T-helper 1 cell (primary cell): ENCODE measurements around the gene CENPT.
A peak's percentile ranks its signal among the peaks of the same experiment; 100 is the strongest.
"Not testable (repeated sequence)": the region's sequence is repeated elsewhere in the genome, so short reads cannot be mapped to it uniquely, and the experiment has no call there.

Experiments
- DNase-seq, 5 donors: peaks; one replicate each; pipeline ENCODE4 v3.0.0-alpha.2; 2012 to 2020

The CENPT gene

GRCh38 chr16:67873435-67874370, 26.2 kb upstream of the CENPT start:
- DNase-seq = no peak

DNA sequence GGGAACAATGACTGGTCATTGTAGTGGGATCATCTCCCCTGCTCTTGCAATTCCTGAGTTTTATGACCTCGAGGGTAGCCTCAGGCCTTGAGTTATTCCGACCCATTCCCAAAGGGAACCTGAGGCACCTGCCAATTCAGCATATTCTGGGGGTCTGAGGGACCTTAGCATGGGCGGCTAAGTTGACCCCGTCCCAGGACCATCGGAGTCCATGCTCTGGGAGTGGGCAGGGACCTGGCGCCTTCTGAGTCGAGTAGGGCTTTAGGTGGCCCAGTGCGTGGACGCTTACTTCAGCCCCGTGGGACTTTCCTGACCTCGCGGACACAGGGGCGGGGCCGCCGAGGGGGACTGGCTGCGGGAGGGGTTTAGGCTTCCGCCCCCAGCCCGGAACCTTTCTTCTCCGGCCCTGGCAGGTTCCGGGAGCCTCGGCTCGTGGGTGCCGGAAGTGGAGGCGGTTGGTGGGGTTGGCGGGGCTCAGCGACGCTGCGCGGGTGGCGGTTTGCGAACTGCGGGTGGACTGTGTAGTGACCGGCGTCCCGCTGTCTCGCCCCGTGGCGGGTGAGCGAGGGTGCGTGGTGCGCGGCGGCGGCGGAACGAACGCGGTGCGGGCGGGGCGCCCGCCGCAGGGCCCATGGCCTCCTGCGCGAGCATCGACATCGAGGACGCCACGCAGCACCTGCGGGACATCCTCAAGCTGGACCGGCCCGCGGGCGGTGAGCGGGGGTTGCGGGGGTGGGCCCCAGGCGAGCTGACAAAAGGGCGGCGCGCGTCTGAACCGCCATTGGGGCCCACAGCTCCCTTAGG, 25.3 kb upstream of the CENPT start, which contains the start of gene EDC4:
Gene EDC4 (plus strand): TSS at position 422 of the 804 bp plus-strand sequence. CDS start 210 bp downstream, at position 632.
- DNase-seq = peak; percentile 74 to 85 (median 78)

- no peak for DNase-seq
These were observed 24.7 kb upstream of the CENPT start for GRCh38 chr16:67872131-67872630.

DNA sequence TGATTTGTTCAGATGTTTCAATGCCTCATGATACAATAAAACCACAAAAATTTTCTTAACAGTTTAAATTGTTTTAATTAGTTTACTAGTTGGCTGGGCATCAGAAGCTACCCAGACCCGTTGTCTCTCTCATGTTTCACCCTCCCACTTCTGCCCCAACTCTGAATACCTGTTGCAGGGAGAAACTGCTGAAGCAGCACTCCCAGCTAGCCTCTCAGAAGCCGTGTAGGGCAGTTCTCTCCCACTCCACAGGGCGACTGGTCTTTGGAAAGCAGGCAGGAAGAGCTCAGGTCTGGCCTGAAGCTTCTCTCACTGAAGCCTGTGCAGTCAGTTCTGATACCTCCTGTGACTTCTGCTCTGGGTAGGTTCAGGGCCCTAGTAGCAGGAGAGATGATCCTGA, 23.8 kb upstream of the CENPT start:
- no peak for DNase-seq

DNA sequence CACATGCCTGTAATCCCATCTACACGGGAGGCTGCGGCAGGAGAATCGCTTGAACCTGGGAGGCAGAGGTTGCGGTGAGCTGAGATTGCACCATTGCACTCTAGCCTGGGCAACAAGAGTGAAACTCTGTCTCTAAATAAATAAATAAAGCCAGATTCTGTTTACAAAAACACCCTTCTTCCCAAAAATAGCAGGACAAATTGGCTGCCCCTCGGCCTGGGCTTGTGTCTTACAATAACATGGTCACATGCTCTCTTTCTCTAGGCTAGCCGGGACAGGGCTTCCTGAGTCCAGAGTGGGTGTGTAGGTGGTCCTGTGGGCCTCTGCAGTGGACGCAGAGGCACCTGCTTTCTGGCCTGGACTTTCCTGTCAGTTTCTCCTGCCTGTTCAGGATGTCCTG, 22.2 kb upstream of the CENPT start:
- no peak for DNase-seq

- DNase-seq = no peak
These were observed 20.8 kb upstream of the CENPT start for GRCh38 chr16:67868290-67868689.

DNA sequence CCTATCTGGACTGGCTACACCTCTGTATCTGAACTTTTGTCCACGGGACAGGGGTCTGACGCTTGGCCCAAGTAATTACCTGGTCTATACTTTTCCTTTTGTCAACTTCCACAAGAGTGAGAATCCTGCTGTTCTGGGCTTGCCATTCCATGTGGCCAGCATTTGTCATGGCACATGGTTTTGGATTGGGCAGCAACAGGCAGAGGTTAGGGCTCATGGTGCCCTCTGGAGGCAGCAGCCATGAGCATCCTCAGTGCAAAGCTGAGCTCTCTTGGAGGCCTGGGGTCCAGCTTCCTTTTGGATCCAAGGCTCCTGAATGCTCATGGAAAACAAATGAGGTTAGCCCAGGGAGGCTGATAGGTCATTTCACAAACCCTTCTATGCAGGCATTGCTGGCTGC, 17.8 kb upstream of the CENPT start:
- peak in 1 of 5 donors; percentile 24 for DNase-seq

- no peak for DNase-seq
These were observed 17.1 kb upstream of the CENPT start for GRCh38 chr16:67864594-67864993.

- DNase-seq = not testable (repeated sequence)
These were observed 16.6 kb upstream of the CENPT start for GRCh38 chr16:67864044-67864443.

DNA sequence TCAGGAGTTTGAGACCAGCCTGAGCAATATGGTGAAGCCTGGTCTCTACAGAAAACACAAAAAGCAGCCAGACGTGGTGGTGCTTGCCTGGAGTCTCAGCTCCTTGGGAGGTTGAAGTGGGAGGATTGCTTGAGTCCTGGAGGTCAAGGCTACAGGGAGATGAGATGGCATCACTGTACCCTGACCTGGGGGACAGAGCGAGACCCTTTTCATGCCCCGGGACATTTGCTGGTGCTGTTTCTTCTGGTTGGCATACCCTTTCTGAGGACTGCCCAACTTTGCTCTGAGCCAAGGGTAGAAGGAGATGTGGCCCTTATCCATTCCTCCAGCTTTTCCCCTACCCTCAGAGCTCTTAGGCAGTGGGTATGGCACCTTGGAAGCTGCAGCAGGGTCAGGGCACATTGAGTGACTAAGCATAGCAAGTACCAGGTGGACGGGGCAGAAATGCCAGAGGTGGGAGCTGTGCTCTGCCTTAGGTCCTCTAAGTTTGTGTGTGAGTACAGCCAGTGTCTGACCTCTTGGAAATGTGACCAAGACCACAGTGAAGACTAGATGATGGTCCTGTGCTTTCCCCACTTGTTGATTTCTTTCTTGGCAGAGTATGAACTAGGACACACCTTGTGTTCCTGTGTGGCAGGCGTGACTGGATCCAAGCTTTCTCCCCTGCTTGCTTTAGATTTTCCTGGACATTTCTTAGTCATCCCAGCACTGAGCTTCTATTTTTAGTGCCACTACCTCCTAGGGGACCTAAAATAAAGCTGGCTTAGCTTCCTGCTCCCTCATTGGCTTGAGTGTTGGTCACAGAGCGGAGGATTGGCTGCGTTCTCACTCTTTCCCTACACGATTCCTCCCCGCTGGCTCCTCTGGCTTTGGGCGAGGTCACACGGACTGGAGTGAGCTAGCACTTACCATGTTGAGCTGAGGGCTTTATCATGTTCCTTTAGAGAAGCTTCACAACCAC, 15.4 kb upstream of the CENPT start:
- no peak for DNase-seq

- DNase-seq = no peak
These were observed 14.4 kb upstream of the CENPT start for GRCh38 chr16:67861877-67862276.

GRCh38 chr16:67860589-67861398, 13.3 kb upstream of the CENPT start:
- DNase-seq = no peak

- DNase-seq = no peak
These were observed 11.0 kb upstream of the CENPT start for GRCh38 chr16:67858500-67858899.

- peak in 1 of 5 donors; percentile 22 for DNase-seq
These were observed 10.2 kb upstream of the CENPT start for GRCh38 chr16:67857547-67858233.

DNA sequence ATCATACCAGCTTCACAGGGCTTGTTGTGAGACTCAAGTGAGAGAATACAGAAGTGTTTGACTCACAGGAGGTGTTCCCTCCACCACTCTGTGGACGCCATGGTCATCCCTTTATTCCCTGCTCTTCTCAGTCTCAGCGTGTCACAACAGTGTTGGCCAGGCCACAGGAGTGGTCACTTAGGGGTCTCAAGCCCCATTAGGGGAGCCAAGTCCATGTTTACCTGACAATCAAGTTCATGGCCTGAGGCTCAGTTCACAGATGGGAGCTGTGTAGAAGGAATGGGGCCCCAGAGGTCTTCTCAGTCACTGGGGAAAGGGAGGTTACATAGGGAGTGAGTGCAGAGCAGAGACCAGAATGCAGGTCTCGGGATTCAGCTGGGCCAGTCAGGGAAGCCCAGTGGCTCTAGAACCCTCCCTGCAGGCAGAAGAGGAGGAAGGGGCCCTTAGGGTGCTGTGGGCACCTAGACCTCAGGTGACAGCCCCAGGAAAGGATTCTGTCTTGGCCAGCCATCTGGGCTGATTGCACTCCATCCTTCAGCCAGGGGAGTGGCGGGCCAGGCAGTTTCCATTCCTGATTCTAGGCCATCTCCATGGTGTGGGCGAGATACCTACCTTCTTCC, 9.5 kb upstream of the CENPT start:
- DNase-seq = no peak

DNA sequence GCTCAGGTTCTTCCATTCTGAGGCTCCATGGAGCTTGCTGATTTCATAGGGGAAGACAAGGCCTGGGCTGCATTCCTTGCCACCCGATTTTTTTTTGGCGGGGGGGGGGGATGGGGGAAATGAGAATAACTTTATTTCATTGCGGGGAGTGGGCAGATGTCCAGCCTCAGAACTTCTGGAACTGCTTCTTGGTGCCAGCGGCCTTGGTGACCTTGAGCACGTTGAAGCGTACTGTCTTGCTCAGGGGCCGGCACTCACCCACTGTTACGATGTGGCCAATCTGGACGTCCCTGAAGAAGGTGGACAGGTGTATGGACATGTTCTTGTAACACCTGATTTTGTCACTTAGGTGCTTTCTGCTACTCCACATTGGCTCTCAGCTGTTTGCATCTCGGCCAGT, 8.3 kb upstream of the CENPT start:
- no peak for DNase-seq

DNA sequence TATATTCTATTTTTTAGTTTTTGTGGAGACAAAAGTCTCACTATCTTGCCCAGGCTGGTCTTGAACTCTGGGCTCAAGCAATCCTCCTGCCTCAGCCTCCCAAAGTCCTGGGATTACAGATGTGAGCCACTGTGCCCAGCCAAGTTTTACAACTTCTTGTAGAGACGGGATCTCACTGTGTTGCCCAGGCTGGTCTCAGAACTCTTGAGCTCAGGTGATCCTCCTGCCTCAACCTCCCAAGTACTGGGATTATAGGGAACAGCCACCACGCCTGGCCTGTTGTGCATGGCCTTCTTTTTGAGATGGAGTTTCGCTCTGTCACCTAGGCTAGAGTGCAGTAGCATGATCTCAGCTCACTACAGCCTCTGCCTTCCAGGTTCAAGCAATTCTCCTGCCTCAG, 6.2 kb upstream of the CENPT start:
- no peak for DNase-seq

DNA sequence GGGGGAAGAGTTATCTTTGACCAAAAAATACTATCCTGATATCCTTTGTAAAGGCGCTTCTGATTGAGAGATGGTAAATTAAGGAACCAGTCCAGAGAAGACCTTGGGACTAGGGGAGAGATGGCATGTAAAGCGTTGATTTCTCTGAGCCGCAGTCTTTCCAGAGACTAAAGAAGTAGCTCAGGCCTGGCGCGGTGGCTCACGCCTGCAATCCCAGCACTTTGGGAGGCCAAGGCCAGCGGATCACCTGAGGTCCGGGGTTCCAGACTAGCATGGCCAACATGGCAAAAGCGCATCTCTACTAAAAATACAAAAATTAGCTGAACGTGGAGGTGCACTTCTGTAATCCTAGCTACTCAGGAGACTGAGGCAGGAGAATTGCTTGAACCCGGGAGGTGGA, 625 bp upstream of the CENPT start:
- DNase-seq = no peak

DNA sequence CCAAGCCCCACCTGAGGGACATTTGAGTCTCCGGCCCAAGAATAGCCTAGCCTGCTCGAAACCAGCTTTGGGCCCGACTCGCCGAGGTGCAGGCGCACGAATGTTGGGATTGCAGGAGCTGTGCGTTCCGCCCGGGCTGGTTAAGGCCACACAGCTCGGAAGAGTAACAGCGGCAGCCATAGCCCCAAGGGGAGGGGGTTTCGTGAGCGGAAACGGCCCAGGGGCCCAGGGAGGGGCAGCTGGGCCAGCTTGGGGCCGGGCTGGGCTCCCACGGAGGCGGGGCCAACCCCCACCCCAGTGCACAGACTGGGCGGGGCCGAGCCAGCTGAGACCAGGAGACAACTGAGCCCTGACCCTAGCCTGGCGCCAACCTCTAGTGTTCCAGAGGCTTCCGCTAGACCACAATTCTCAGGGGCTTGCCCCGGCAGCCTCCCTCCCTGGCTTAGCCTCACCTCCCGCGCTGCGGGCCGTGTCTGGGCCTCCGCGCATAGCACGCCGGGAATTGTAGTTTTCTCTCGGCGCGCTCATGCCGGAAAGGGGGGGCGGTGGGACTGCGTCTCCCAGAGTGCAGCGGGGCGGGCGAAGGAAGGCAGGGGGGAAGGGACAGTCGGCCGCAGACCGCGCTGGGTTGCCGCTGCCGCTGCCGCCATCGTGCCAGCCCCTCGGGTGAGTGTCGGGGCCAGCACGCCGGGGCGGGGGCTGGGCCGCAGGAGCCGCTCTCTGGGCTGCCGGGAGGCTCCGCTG, 1.0 kb downstream of the CENPT start, which contains the start of gene NUTF2:
Gene NUTF2 (plus strand): TSS at position 614 of the 744 bp plus-strand sequence. CDS start 18,198 bp downstream, outside the sequence.
- DNase-seq = peak; percentile 85 to 96 (median 91)

DNA sequence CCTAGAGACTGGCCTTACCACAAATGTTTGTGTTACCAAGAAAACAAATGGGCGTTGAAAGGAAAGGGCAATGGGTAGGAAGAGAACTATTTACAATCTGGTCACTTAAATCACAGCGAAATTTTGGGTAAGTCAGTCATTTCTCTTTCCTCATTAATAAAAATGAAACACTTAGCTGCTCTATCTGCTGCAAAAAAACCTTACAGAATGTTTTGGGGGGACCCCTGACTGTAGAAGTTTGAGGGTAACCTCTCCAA, 1.5 kb downstream of the CENPT start:
- no peak for DNase-seq
